Hepatocyte (in vitro differentiated cells): ENCODE measurements around the gene GOSR1. TPM values are rescaled to one million over a fixed set of nuclear protein-coding genes. Genes with fewer than 3 reads are reported as not detected.

Source experiments
- DNase-seq: peaks from one replicate; pipeline ENCODE4 v3.0.0-alpha.2; 2016; ENCODE audit warnings: low spot score
- H2AFZ ChIP-seq: fragments of 200-600 bp; sonication (generic); 2 replicates; pipeline ENCODE4 v1.6.0; 2016; ENCODE audit warnings: antibody characterized with exemption, mild to moderate bottlenecking
- H3K27ac ChIP-seq: fragments of 200-600 bp; sonication (generic); 2 replicates; pipeline ENCODE4 v1.5.1; 2016; ENCODE audit warnings: mild to moderate bottlenecking
- H3K27me3 ChIP-seq: fragments of 200-600 bp; sonication (generic); 2 replicates; pipeline ENCODE4 v1.6.1; 2016
- H3K36me3 ChIP-seq: fragments of 200-600 bp; sonication (generic); replicated peaks from 2 replicates; pipeline ENCODE4 v1.5.1; 2016; ENCODE audit warnings: low read depth; ENCODE audit not compliant: insufficient read depth
- H3K4me1 ChIP-seq: fragments of 200-600 bp; sonication (generic); 2 replicates; pipeline ENCODE4 v1.5.1; 2016; ENCODE audit warnings: mild to moderate bottlenecking, moderate library complexity; ENCODE audit not compliant: insufficient read depth
- H3K4me2 ChIP-seq: fragments of 200-600 bp; sonication (generic); 2 replicates; pipeline ENCODE4 v1.6.0; 2016
- H3K4me3 ChIP-seq: fragments of 200-600 bp; sonication (generic); 2 replicates; pipeline ENCODE4 v1.5.1; 2016; ENCODE audit warnings: mild to moderate bottlenecking
- H3K79me2 ChIP-seq: fragments of 200-600 bp; sonication (generic); 2 replicates; pipeline ENCODE4 v1.6.0; 2017; ENCODE audit warnings: mild to moderate bottlenecking
- H3K9me2 ChIP-seq: fragments of 200-600 bp; sonication (generic); replicated peaks from 2 replicates; pipeline ENCODE4 v1.6.0; 2017; ENCODE audit warnings: mild to moderate bottlenecking; ENCODE audit not compliant: insufficient read depth
- H3K9me3 ChIP-seq: fragments of 200-600 bp; sonication (generic); 2 replicates; pipeline ENCODE4 v1.5.1; 2016; ENCODE audit warnings: low read depth, mild to moderate bottlenecking
- H4K20me1 ChIP-seq: fragments of 200-600 bp; sonication (generic); 2 replicates; pipeline ENCODE4 v1.6.0; 2016; ENCODE audit warnings: mild to moderate bottlenecking; ENCODE audit not compliant: insufficient read depth, poor library complexity, severe bottlenecking
- CTCF ChIP-seq: fragments of 200-600 bp; sonication (generic); IDR thresholded peaks from 2 replicates; pipeline ENCODE4 v1.5.1; 2016; ENCODE audit warnings: antibody characterized with exemption, mild to moderate bottlenecking; ENCODE audit not compliant: poor library complexity
- EZH2 ChIP-seq: fragments of 200-600 bp; sonication (generic); IDR thresholded peaks from 2 replicates; pipeline ENCODE4 v1.6.1; 2016; ENCODE audit warnings: antibody characterized with exemption, mild to moderate bottlenecking, borderline replicate concordance
- EZH2phosphoT487 ChIP-seq: fragments of 200-600 bp; sonication (generic); IDR thresholded peaks from one replicate; pipeline ENCODE4 v1.6.1; 2018; ENCODE audit warnings: antibody characterized with exemption, mild to moderate bottlenecking, low read depth, moderate library complexity; ENCODE audit not compliant: unreplicated experiment, severe bottlenecking
- WGBS: methylation state at CpG from one replicate; pipeline ENCODE4 v1.1.6; 2016; ENCODE audit warnings: low lambda C conversion rate; ENCODE audit errors: missing lambda C conversion rate; 5-methylcytosine and 5-hydroxymethylcytosine counted together
- polyA plus RNA-seq: library from polyadenylated mRNA; unstranded; fragments of >200 nt; fragmentation: Nextera tagmentation; extraction: Ambion mirVana; gene quantifications from 2 replicates; pipeline ENCODE4 v1.2.1, GENCODE V29; 2016
- total RNA-seq: library from RNA; depleted of rRNA; stranded (reverse); fragments of >200 nt; gene quantifications from 2 replicates; pipeline ENCODE4 v1.2.3, GENCODE V29; 2014

Gene GOSR1
- total and polyA plus RNA-seq, 2 experiments from 2014 or later, result 29.7 to 52.1 TPM

GRCh38 chr17:30476726-30477082 is 504 bp upstream of the GOSR1 start:
- TF ChIP-seq CTCF (no peak), EZH2 (no peak), EZH2phosphoT487 (no peak)
- no peaks in the 10 kb centered on the region for H3K36me3 ChIP-seq
- no peaks in the 10 kb centered on the region for H3K27me3 ChIP-seq
- peaks cover 5% of the 10 kb centered on the region for H4K20me1 ChIP-seq
- H3K9me2 ChIP-seq, result no peaks in the 10 kb centered on the region
- 39% methylated on average over 7 of the region's 7 CpGs for WGBS
- H3K4me3 ChIP-seq, result no peak overlapping the region
- H3K27ac ChIP-seq, result no peak overlapping the region
- H3K79me2 ChIP-seq, result peaks cover 41% of the 10 kb centered on the region
- H3K4me1 ChIP-seq, result peaks cover 10% of the 10 kb centered on the region
- H3K4me2 ChIP-seq, result peak overlapping the region; percentile 72
- peak; percentile 8 for DNase-seq
- H2AFZ ChIP-seq, result peak overlapping the region; percentile 67
- H3K9me3 ChIP-seq, result no peaks in the 10 kb centered on the region

- under 1% methylated on average over 6 of the region's 9 CpGs for WGBS
- DNase-seq, result peak; percentile 35
- Histone ChIP-seq H3K4me2 (peak overlapping the region; percentile 88), H3K9me3 (no peaks in the 10 kb centered on the region), H3K4me3 (peak overlapping the region; percentile 60), H3K79me2 (peaks cover 41% of the 10 kb centered on the region), H3K4me1 (peaks cover 10% of the 10 kb centered on the region), H2AFZ (peak overlapping the region; percentile 40), H3K9me2 (no peaks in the 10 kb centered on the region), H3K27me3 (no peaks in the 10 kb centered on the region), H4K20me1 (peaks cover 5% of the 10 kb centered on the region), H3K36me3 (no peaks in the 10 kb centered on the region), H3K27ac (peak overlapping the region; percentile 97)
- TF ChIP-seq CTCF, result no peak
These were observed 537 bp downstream of the GOSR1 start for GRCh38 chr17:30477774-30478115.

DNA sequence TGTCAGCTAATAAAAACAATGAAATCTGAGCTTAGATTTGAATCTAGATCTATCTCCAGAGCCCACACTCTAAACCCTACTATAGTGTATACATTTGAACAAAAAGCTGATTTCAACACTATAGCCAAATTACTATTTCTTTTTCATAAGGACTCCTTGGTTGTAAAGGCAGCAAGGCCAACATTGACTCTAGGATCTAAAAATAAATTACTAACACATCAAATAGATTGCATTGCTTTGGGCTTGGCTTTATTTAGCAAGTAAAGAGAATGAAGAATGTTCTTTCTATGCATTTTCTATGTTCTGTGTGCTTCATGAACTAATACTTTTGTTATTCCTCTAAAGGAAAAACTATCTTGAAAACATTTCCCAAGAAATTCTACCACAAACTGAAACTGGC is 5.3 kb downstream of the GOSR1 start:
- Histone ChIP-seq H3K9me2 (no peaks in the 10 kb centered on the region), H4K20me1 (peaks cover 5% of the 10 kb centered on the region), H3K36me3 (no peaks in the 10 kb centered on the region), H3K4me1 (peaks cover 10% of the 10 kb centered on the region), H3K79me2 (peaks cover 51% of the 10 kb centered on the region), H2AFZ (no peak overlapping the region), H3K27ac (no peak overlapping the region), H3K9me3 (no peaks in the 10 kb centered on the region), H3K4me3 (no peak overlapping the region), H3K27me3 (no peaks in the 10 kb centered on the region), H3K4me2 (no peak overlapping the region)
- TF ChIP-seq EZH2phosphoT487 (no peak), CTCF (no peak), EZH2 (no peak)
- no peak for DNase-seq

DNA sequence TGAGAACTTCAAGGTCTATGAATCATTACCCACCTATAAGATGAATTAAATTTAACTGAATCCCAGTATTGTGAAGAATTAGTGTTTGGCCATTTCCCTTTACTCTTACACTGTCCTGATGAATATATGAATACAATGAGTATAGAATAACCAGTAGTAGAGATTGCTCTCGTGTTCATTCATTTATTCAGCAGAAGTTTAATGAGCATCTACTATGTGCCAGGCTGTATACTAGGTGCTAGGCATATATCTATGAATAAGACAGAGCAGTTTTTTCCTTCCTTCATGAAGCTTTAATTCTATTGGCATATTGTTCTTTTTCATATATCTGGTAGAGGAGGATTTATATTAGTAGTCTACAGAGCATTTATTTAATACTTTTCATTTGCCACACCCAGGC is 6.0 kb downstream of the GOSR1 start:
- Histone ChIP-seq H3K4me1 (peaks cover 10% of the 10 kb centered on the region), H3K9me3 (no peaks in the 10 kb centered on the region), H3K79me2 (peaks cover 45% of the 10 kb centered on the region), H3K36me3 (no peaks in the 10 kb centered on the region), H3K4me3 (no peak overlapping the region), H3K27ac (no peak overlapping the region), H3K9me2 (no peaks in the 10 kb centered on the region), H2AFZ (no peak overlapping the region), H4K20me1 (peaks cover 5% of the 10 kb centered on the region), H3K4me2 (no peak overlapping the region), H3K27me3 (no peaks in the 10 kb centered on the region)
- 95% methylated on average over 1 of the region's 1 CpG for WGBS
- TF ChIP-seq EZH2 (no peak), EZH2phosphoT487 (no peak), CTCF (no peak)
- DNase-seq, result no peak
